Adrenal gland (tissue), 5 donors: ENCODE measurements around the gene NPFF.

Experiments
- POLR2A ChIP-seq, 2 donors: fragments of 450-650 bp; IDR thresholded peaks; one replicate each; pipeline ENCODE4 v1.6.1; 2017; ENCODE audit warnings: antibody characterized with exemption in 2 of 2, mild to moderate bottlenecking in 2 of 2, moderate library complexity in 1 of 2
- TF ChIP-seq, protein P1 (sequence below), 6 experiments: fragments of 450-650 bp in 4 of 6; fragments of 200-600 bp in 2 of 6; sonication (generic) in 1 of 6; IDR thresholded peaks; 1 replicate in 5 of 6; 2 replicates in 1 of 6; pipeline versions ENCODE4 v1.5.1 to v1.8.0; 2016 to 2021; ENCODE audit warnings: antibody characterized with exemption in 6 of 6, mild to moderate bottlenecking in 2 of 6, moderate library complexity in 1 of 6
- donor health status: DM: no; HTN: no; CAD: no.

DNA sequence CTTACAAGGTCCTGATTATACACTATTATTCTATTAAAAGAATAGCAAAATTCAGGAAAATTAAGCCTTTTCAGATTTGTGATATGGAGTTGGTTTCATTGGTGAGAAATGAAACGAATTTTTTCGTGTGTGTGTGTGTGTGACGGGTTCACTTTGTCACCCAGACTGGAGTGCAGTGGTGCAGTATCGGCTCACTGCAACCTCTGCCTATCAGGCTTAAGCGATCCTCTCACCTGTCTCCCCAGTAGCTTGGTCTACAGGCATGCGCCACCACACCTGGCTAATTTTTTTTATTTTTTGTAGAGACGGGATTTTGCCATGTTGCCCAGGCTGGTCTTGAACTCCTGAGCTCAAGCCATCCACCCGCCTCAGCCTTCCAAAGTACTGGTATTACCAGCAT lies 45.7 kb downstream of the NPFF start:
- TF ChIP-seq, protein P1, sequence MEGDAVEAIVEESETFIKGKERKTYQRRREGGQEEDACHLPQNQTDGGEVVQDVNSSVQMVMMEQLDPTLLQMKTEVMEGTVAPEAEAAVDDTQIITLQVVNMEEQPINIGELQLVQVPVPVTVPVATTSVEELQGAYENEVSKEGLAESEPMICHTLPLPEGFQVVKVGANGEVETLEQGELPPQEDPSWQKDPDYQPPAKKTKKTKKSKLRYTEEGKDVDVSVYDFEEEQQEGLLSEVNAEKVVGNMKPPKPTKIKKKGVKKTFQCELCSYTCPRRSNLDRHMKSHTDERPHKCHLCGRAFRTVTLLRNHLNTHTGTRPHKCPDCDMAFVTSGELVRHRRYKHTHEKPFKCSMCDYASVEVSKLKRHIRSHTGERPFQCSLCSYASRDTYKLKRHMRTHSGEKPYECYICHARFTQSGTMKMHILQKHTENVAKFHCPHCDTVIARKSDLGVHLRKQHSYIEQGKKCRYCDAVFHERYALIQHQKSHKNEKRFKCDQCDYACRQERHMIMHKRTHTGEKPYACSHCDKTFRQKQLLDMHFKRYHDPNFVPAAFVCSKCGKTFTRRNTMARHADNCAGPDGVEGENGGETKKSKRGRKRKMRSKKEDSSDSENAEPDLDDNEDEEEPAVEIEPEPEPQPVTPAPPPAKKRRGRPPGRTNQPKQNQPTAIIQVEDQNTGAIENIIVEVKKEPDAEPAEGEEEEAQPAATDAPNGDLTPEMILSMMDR (IDR thresholded peaks at IDR 0.05), result no peak
- TF ChIP-seq POLR2A (IDR thresholded peaks at IDR 0.05), result no peak
